ENCODE results near the gene ROR1.

ROR1 gene

DNA sequence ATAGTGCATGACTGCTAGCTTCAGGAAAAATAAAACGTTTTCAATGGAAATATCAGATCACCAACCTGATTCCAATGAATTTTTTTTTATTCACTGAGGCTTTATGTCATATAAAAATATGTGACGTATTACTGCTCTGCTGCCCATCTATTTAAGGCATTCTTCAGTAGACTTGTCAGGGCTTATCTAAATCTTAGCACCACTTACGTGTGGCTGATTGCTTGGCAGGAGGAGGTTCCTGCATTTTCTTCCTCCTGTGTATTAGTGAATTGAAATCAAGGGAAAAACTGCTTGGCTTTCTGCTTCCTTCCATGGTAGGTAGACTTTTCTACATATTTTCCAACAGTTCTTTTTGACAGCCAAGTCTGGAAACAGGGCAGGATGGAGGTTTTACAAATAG is 80.3 kb downstream of the ROR1 start:
- no peak for DNase-seq (ENCODE audit: low read depth in 1 of 2, low spot score in 1 of 2)

DNA sequence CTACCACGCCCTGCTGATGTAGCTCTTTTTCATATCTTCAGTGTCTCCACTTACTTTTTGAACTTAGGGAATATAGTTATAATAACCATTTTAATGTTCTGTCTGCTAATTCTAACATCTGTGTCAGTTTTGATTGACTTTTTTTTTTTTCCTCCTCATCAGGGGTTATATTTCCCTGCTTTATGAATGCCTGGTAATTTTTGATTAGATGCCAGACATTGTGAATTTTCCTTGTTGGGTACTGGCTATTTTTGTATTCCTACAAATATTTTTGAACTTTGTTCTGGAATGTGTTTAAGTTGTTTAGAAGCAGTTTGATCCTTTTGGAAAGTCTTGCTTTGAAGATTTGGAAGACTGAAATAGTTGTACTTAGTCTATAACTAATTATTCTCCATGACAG is 82.1 kb downstream of the ROR1 start:
- DNase-seq (ENCODE audit: low read depth in 1 of 2, low spot score in 1 of 2): no peak

DNA sequence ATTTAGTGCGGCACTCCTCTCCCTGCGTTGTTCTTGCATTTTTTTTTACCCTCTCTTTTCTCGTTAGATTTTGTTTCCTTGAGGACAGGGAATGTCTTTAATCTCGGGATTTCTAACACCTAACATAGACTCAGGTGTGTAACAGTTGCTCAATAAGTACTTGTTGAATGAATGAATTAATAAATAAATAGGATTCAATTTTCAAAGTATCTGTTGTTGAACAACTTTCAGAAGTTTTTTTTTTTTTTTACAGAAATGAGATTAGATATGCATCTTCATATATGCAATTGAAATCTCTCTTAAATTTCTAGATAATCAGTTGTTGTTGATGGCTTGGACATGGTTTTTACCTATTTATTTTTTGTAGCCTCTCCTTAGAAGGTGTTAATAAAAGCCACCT is 83.1 kb downstream of the ROR1 start:
- DNase-seq (ENCODE audit: low read depth in 1 of 2, low spot score in 1 of 2): no peak

DNA sequence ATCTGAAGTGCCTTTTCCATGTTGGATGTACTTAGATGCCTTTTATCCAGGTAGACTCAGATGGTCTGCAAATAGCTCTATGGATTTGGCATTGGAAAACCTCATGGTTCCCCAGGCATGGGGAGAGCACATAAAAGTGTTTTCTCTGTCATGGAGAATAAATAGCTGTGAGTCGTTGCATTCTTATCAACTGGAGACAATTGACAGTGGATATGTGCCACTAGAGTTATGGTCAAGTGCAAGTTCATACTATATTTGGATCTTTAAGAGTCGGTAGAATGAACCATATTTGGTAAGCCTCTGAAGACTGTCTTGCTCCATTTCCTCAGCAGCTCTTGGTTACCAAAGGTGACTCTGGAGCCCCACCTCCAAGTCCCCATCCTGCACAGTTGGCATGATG is 83.7 kb downstream of the ROR1 start:
- DNase-seq (ENCODE audit: low read depth in 1 of 2, low spot score in 1 of 2): no peak

DNA sequence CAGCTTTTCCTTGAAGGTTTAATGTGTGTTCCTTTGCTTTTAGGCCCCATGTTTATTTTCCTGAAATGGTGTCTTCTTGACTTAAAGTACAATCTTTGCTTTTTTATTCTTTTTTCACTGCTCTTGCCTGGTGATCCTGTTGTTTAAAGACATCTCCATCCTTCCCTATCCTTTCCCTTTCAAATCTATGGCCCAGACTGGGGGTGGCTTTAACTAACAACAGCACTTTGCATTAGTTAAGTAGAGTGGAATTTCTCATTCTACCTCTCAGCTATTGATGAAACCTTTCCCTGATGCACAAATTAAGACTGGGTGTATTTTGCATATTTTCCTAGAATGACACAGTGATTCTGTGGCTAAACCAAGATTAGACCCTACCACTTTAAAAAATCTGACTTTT is 84.3 kb downstream of the ROR1 start:
- no peak for DNase-seq (ENCODE audit: low read depth in 1 of 2, low spot score in 1 of 2)

DNA sequence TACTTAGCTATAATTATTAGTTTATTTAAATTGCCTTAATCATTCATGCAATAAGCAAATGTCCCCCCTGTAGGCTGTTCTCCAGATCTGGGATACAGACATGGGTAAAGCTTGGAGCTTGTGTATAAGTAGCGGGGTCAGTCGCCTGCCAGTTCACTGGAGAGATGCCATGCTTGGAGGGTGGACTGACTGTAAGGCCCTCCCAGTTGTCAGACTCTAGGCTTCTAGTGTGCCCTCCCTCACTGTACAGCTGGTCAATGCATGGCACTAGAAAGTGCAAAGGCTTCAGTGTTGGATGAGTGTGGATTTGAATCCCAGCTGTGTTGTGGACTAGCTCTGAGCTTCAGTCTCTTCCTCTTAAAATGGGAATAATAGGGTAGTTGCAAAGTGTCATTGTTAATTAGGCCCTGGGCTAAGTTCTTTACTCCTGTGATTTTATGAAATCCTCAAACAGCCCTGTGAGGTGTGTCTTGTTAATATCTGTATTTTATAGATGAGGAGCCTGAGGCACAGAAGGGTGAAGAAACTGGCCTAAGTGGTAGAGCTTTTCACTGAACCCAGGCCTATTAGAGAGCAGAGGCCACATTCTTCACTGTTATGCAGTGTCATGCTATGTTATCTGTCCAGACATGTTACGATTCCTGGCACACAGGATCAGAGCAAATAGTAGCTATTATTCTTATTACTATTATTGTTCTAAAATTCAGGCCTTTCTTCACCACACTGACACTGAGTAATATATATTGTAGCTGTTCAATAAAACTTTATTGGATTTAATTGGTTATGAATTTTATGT is 85.9 kb downstream of the ROR1 start:
- no peak for DNase-seq (ENCODE audit: low read depth in 1 of 2, low spot score in 1 of 2)

DNA sequence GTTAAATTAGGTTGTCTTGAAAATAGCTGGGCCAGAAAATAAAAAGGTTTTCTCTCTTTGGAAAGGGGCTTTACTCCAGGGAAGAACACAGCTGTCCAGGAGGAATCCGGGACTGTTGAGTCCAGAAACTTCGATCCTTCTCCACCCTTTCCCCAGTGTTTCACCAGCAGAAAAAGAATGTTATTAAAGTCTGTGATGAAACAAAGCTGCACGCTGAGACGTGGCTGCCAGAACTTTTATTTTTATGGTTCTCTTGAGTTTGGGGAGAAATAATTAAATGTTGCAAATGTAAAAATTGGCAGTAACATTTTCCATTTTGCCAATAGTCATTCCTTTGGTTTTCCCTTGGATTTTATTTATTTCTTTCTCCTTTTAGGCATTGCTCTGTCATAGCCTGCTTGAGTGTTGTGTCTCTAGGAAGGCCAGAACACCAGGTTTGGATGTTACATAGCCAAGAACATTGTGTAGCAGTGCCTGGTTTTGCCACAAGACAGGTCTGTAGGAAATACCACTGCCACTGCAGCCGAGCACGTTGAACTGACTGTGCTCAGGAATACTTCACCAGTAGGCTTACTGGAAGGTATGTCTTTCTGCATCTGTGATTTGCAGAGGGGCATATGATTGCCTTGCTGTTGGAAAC is 87.4 kb downstream of the ROR1 start:
- DNase-seq (ENCODE audit: low read depth in 1 of 2, low spot score in 1 of 2): no peak

DNA sequence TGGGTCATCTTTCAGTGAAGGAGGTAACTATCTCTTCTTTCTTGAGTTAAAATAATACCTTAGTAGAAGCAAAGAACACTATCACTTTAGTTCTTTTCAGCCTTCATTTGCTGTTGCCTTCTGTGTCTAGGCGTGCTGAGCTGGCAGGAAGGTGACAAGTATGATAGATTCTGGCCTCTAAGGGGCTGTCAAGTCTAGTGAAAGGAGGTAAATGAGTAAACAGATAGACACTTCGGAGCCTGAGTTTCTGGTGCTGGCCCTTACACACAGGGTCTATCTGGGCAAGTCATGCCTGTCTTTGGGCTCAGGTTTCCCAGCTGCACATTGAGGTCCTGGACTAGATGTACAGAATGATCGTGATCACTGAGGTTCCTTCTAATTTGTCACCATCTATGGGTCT is 89.3 kb downstream of the ROR1 start:
- no peak for DNase-seq (ENCODE audit: low read depth in 1 of 2, low spot score in 1 of 2)

DNA sequence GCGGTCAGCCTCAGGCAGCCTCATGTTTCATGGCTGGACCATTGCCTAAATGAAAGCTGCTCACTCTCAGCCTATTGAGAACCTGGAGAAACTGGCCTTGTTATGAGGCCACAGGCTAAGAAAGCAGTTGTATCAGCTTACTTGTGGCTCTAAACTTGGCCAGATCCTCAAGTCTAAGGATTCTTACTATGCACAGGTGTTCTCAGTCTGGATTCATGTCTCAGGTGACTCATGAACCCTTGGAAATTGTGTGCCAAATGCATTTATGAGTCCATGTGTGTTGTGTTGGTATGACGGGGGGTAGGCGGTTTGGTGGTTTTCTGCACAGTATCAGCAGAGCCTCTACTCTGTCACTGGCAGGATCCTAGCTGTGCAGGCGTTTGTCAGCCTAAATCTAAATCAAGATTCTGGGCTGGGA is 90.4 kb downstream of the ROR1 start:
- no peak for DNase-seq (ENCODE audit: low read depth in 1 of 2, low spot score in 1 of 2)

DNA sequence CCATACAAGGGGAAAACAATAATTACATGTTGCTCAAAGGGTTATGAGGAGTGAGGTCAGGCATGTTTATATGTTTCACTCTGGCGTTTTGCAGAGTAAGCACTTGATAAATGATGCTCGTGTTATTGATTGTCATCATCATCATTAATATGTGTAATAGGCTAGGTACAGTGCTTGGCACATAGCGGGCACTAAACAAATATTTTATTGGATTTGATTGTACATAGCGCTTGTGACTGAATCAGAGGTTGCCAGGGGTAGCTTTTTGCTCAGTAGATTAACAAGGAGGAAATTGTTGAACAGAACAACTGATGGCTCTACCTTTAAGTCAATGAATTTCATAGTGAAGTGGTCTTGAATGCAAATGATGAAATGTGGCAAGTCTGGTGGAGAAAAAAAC is 91.7 kb downstream of the ROR1 start:
- DNase-seq (ENCODE audit: low read depth in 1 of 2, low spot score in 1 of 2): no peak

DNA sequence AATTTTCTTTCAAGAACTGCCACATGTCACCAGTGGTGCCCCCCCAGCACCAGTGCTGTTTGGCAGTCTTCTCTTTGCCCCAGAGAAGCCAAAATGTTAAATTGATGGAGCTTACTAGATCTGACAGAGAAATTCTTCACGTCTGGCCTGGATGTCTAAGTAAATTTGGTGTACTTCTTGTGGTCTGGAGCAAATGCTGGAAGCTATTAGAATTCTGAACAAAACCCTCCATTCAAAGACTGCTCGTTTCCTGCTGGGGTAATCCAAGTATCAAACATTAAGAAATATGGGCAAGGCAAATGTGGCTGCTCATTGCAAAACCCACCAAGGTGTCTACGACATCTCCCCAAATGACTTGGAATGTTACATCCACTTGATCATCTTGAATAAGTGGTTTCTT is 92.3 kb downstream of the ROR1 start:
- no peak for DNase-seq (ENCODE audit: low read depth in 1 of 2, low spot score in 1 of 2)

DNA sequence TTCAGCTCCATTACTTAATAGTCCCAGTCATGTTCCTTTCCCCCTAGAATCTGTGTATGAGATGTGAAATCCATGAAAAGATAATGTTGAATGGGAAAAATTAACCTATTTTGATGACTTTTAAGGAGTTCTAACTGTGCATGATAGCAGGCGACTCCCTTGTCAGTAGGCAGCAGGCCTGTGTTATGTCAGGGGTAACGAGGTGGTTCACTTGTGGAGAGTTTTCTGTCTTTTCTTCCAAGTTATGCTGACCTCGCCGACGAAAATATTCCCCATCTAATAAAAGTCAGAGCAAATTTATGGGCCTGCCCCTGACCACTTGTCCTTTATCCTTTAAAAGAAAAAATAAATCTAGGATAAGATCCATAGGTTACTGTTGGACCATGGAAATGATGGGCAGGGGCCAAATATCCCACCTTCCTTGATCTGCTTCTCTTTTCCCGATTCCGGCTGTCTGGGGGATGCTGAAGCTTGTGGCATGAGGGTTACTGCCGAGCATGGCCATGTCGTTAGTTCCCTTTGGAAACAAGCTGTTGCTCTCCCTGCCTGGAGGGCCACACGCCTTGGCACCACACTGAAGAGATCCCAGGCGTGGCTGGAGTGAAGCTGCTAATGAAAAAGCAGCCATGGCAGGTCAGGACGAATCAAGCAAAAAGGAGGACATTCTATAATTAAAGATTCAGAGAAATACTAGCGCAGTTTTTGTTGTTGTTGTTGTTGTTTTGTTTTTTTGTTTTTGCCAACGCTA is 93.8 kb downstream of the ROR1 start:
- no peak for DNase-seq (ENCODE audit: low read depth in 1 of 2, low spot score in 1 of 2)

DNA sequence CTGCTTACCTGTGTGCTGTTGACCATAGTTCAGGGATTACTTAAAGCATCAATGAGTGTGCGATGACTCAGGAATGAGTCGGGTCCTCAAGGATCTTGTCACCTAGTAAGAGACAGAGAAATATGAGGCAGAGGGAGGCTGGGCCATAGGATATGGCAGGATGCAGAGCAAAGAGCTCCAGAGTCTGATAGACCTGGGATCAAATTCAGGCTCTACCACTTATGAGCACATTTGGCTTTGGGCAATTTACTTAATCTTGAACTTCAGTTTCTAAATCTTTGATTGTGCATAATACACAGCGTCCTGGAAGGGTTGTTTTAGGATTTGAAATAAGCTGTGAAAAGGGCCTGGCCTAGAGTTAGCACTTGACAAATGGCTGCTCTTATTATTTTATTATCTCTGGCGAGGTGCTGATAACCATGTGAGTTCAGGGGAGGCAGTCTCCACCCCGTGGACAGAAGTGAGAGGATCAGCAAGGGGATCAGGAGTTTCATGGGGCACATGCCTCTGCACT is 94.5 kb downstream of the ROR1 start:
- DNase-seq (ENCODE audit: low read depth in 1 of 2, low spot score in 1 of 2): no peak

DNA sequence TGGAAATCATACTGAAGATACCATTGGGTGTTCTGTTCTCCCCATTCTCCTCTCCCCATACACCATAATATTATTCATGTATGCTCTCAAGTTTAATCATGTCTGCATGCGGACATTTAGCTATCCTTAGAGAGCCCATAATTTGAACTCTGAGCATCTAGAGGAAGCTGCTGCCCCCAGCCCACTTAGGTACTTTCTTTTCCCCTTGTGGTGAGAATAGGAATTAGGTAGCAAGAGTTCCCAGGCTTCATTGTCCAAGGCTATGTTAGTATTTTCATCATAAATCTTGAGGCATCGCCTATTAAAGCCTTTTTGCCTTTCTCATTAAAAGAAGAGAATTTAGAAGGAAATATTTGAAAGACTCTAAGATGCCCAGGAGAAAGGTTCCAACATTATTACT is 96.3 kb downstream of the ROR1 start:
- DNase-seq (ENCODE audit: low read depth in 1 of 2, low spot score in 1 of 2): no peak

DNA sequence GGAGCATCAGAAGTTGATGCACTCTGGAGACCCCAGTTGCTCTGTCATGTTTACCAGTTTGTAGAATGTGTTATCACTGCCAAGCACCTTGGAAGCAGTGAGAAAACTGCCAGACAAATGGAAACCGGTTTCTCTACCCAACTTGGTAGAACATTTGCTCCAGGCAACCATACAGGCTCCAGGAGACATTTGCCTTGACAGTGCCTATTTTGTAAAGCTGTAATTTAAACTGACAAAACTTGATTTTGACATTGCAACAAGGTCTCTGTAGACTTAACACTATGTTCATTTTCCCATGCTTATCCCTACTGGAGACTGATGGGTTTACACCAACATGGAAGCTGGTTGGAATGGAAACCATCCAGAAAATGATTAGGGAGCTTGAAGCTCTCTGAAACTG is 97.6 kb downstream of the ROR1 start:
- no peak for DNase-seq (ENCODE audit: low read depth in 1 of 2, low spot score in 1 of 2)

DNA sequence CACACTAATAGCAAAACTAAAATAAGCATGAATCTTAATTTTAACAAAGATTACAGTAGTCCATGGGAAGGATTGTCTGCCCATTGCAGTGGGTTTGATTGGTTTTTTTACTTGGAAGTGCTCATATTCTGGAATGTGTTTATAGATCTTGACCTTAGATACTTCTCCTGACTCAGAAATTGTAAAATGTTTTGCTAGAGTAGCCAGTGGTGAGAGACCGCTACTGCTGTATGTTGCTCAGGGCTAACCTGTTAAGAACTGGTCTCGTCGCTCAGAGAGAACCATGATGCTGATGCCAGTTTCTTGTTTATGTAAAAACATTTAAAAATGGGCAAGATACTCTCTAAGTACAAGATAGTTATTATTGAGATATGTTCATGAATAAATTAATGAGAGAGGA is 99.9 kb downstream of the ROR1 start:
- DNase-seq (ENCODE audit: low read depth in 1 of 2, low spot score in 1 of 2): no peak

DNA sequence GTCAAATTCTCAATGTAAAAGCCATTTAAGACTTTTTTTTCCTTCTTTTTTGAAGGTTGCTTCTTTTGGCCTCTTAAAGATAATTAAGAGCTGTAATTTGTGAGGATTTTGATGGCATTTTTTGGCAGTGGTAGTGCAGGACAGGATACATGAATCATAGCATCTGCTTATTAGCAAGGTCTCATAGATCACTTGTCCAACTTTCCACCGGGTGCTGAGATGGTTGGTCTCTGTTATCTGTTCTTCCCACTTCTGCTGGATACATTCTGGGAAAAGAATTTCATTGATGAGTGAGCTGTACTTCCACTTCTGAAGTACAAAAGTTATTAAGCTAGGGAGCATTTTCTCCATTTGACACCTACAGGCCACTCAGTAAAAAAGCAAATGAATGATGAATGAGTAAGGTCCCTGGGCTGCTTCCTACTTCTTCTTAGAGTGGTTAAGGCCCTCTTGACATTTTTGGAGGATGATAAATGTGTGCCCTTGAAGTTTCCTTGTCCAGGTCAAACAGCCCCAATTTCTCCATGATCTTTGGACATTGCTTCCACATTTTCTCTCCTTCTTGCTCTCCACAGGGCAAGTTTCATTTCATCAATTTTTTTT is 100.6 kb downstream of the ROR1 start:
- no peak for DNase-seq (ENCODE audit: low read depth in 1 of 2, low spot score in 1 of 2)

DNA sequence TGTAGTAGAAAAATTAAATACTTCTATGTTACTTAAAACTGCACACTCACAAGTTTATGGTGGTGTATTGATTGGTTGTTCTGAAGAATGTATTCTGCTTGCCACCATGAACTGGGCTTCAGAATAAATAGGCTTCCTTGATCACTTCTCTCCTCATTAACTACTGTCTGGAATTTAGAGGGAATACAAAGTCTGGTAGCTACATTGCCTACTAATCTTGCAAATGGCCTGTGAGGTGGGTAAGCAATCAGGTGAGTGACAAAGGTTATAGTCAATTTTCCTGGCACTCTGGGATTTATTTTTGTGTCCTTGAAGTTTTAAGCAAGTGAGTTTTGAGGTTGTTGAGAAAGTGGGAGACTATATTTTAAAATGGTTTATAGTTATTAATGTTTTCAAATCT is 101.8 kb downstream of the ROR1 start:
- DNase-seq (ENCODE audit: low read depth in 1 of 2, low spot score in 1 of 2): no peak

DNA sequence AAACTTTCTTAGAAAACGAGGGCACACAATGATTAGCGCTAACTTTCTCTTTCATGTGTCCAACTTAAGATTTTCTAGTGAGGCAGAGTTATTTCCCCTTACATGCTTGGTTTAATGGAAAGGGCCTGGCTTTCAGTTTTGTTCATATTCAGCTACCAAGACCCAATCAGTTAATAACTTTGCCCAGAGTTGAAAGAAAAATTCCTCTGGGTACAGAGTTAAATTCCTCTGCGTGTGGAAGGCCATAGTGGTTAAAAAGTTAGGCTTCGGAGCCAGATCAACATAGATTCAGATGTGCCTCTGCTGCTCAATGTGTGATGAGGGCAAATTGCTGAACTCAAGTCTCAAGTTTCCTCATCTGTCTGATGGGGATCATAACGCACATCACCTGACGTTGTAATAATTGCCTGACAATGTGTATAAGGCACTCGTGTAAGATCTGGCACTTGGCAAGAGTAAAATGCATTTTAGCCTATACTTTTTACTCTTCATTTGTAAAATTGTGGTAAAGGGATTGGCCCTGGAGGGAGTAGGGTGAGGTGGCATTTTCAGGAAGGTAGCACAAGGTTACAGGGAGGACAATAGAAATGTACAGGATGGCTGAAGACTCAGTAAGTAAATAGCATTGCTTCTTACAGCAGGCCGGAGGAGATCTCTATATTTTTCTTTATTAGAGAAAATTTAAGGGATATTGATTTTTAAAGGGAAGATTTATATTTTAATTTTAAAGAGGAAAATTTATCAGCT is 103.4 kb downstream of the ROR1 start:
- no peak for DNase-seq (ENCODE audit: low read depth in 1 of 2, low spot score in 1 of 2)

DNA sequence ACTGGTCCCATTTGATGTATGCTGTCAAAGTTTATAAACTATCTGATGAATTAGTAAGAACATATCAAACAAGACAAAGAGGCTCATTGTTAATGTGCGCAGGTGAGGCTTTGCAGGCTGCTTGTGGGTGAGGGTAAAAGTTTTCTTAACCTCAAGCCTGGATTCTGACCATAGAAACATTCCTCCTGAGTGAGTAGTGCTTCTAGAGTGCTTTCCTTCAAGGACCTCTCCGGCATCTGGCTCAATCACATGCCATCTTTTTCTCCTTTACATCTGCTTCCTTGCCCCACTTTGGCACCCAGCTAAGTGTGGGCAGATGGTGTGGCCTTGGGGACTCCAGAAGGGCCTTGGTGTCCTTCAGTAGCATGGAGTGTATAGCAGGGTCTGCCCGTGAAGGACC is 104.0 kb downstream of the ROR1 start:
- no peak for DNase-seq (ENCODE audit: low read depth in 1 of 2, low spot score in 1 of 2)

DNA sequence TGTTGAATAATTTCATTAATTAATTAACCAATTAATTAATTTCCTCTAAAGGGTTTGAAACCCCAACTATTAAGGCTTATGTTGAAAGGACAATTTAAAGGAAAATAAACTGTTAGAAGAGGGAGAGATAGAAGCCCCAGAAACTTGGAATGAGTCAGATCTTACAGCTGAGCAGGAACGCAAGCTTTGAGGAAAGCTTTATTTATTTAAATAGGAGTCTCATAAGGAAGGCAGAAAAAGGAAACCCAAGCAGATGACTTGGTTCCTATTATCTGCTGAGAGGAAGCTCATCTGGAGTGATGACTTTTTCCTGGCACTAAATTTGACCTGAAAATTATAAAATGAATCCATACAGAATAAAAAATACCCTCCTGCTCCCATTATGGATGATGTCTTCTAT is 105.1 kb downstream of the ROR1 start:
- no peak for DNase-seq (ENCODE audit: low read depth in 1 of 2, low spot score in 1 of 2)
